CD4-positive, alpha-beta memory T cell (primary cell): Measurements from ENCODE around the gene TSHZ2. TPM values are rescaled to one million over a fixed set of nuclear protein-coding genes. Genes with fewer than 3 reads are reported as not detected.

ENCODE experiments used
- CTCF ChIA-PET: fragments of 350-600 bp; sonication (Branson Sonifier 250); formaldehyde crosslinking; loops from one replicate; lab custom pipeline; 2021; ENCODE audit warnings: inconsistent platforms; ENCODE audit not compliant: partially characterized antibody; lab: Charles Lee
- POLR2A ChIA-PET: fragments of 350-600 bp; sonication (Branson Sonifier 250); formaldehyde crosslinking; loops from one replicate; lab custom pipeline; 2021; ENCODE audit not compliant: partially characterized antibody; lab: Charles Lee
- DNase-seq, 5 donors: peaks; one replicate each; pipeline versions ENCODE4 v3.0.0 to v3.0.0-alpha.2; 2020 to 2022; ENCODE audit warnings: mixed read lengths in 1 of 5
- H3K27ac ChIP-seq: one replicate; pipeline ENCODE4 v1.7.0; 2013; ENCODE audit warnings: low read depth, low read length
- H3K27me3 ChIP-seq: 2 replicates; pipeline ENCODE4 v1.7.0; 2013; ENCODE audit warnings: mild to moderate bottlenecking, low read length, moderate library complexity; ENCODE audit not compliant: insufficient read depth
- H3K36me3 ChIP-seq: 2 replicates; pipeline ENCODE4 v1.7.0; 2013; ENCODE audit warnings: mild to moderate bottlenecking, low read length, moderate library complexity; ENCODE audit not compliant: insufficient read depth
- H3K4me1 ChIP-seq: 2 replicates; pipeline ENCODE4 v1.7.0; 2013; ENCODE audit warnings: mild to moderate bottlenecking, low read length, moderate library complexity; ENCODE audit not compliant: insufficient read depth
- H3K4me3 ChIP-seq, 2 donors: one replicate each; pipeline ENCODE4 v1.7.0; 2013; ENCODE audit warnings: low read length in 2 of 2, mild to moderate bottlenecking in 1 of 2
- H3K9me3 ChIP-seq, 2 donors: one replicate each; pipeline ENCODE4 v1.7.0; 2013; ENCODE audit warnings: low read length in 2 of 2, control low read depth in 1 of 2; ENCODE audit not compliant: control insufficient read depth in 1 of 2
- H3K27ac Mint-ChIP-seq, 7 donors: one replicate each; pipeline ENCODE4 v1.8.0; 2020 to 2021; ENCODE audit warnings: mixed read lengths in 7 of 7, mild to moderate bottlenecking in 6 of 7, inconsistent platforms in 3 of 7, moderate library complexity in 3 of 7
- H3K27me3 Mint-ChIP-seq, 2 donors: one replicate each; pipeline ENCODE4 v1.8.0; 2020 to 2021; ENCODE audit warnings: mixed read lengths in 2 of 2
- H3K36me3 Mint-ChIP-seq, 2 donors: one replicate each; pipeline ENCODE4 v1.8.0; 2020 to 2021; ENCODE audit warnings: mixed read lengths in 2 of 2, inconsistent platforms in 1 of 2, mild to moderate bottlenecking in 1 of 2
- H3K4me1 Mint-ChIP-seq, 4 donors: one replicate each; pipeline ENCODE4 v1.8.0; 2020 to 2021; ENCODE audit warnings: mixed read lengths in 4 of 4, mild to moderate bottlenecking in 1 of 4
- H3K4me3 Mint-ChIP-seq, 8 donors: one replicate each; pipeline ENCODE4 v1.8.0; 2020 to 2021; ENCODE audit warnings: mixed read lengths in 8 of 8, mild to moderate bottlenecking in 7 of 8, moderate library complexity in 6 of 8, inconsistent platforms in 3 of 8
- H3K9me3 Mint-ChIP-seq, 8 donors: one replicate each; pipeline ENCODE4 v1.8.0; 2020 to 2021; ENCODE audit warnings: mixed read lengths in 8 of 8, mild to moderate bottlenecking in 5 of 8, inconsistent platforms in 3 of 8, moderate library complexity in 1 of 8
- intact Hi-C: fragments of 100-400 bp; cut with micrococcal nuclease; formaldehyde crosslinking; loops from one replicate; pipeline ENCODE4 v1.15.1; 2023
- polyA plus RNA-seq, 2 donors: library from polyadenylated mRNA; unstranded; fragments of 300-500 nt; fragmentation: Illumina TruSeq; gene quantifications; one replicate each; pipeline ENCODE4 v1.2.3, GENCODE V29; 2021
- total RNA-seq, 2 experiments: library from RNA; stranded (reverse); gene quantifications; one replicate each; pipeline ENCODE4 v1.2.3, GENCODE V29; 2021

The TSHZ2 gene
- total and polyA plus RNA-seq, 4 experiments from 2014 or later = 2.3 to 31.8 (median 17.1) TPM

- POLR2A ChIA-PET = no interaction called here
- Histone ChIP-seq H3K27me3 (no peaks in the 10 kb centered on the region), H3K27ac (no peak overlapping the region), H3K4me1 (no peaks in the 10 kb centered on the region), H3K36me3 (no peaks in the 10 kb centered on the region), H3K9me3 (no peaks in the 10 kb centered on the region), H3K4me3 (no peak overlapping the region)
- CTCF ChIA-PET = no interaction called here
- Mint-ChIP-seq H3K27me3 (peaks cover 0 to 6% of the 10 kb centered on the region in 2 donors), H3K9me3 (no peaks in the 10 kb centered on the region), H3K36me3 (no peaks in the 10 kb centered on the region), H3K4me3 (no peak overlapping the region), H3K4me1 (peaks cover 0 to 2% (median under 1%) of the 10 kb centered on the region in 4 donors), H3K27ac (peak overlapping the region in 1 of 7 donors; percentile 38)
- no peak for DNase-seq
- intact Hi-C loops = no loop called here
Observed at GRCh38 chr20:53222416-53222815, 250.3 kb downstream of the TSHZ2 start.

GRCh38 chr20:53222932-53223331 lies 250.8 kb downstream of the TSHZ2 start:
- H3K4me3 Mint-ChIP-seq = no peak overlapping the region
- ChIA-PET CTCF (no interaction called here), POLR2A (no interaction called here)
- no peaks in the 10 kb centered on the region for H3K36me3 Mint-ChIP-seq
- H3K9me3 Mint-ChIP-seq = no peaks in the 10 kb centered on the region
- no peak overlapping the region for H3K27ac ChIP-seq
- DNase-seq = no peak
- peaks cover 0 to 6% of the 10 kb centered on the region in 2 donors for H3K27me3 Mint-ChIP-seq
- H3K4me1 Mint-ChIP-seq = peaks cover 0 to 2% (median under 1%) of the 10 kb centered on the region in 4 donors
- intact Hi-C loops = no loop called here
- no peaks in the 10 kb centered on the region for H3K9me3 ChIP-seq
- H3K27ac Mint-ChIP-seq = no peak overlapping the region
- H3K36me3 ChIP-seq = no peaks in the 10 kb centered on the region
- no peaks in the 10 kb centered on the region for H3K4me1 ChIP-seq
- no peaks in the 10 kb centered on the region for H3K27me3 ChIP-seq
- H3K4me3 ChIP-seq = no peak overlapping the region

GRCh38 chr20:53223626-53224172 lies 251.5 kb downstream of the TSHZ2 start:
- Histone ChIP-seq H3K36me3 (no peaks in the 10 kb centered on the region), H3K9me3 (no peaks in the 10 kb centered on the region), H3K27ac (no peak overlapping the region), H3K4me3 (no peak overlapping the region), H3K27me3 (no peaks in the 10 kb centered on the region), H3K4me1 (no peaks in the 10 kb centered on the region)
- ChIA-PET CTCF (interaction anchor here (0.9 kb wide), 1 partner anchor 716 kb away, joined by 3 read pairs; no protein-coding TSS in a partner anchor), POLR2A (no interaction called here)
- no peak overlapping the region for H3K27ac Mint-ChIP-seq
- no peaks in the 10 kb centered on the region for H3K36me3 Mint-ChIP-seq
- no peak overlapping the region for H3K4me3 Mint-ChIP-seq
- intact Hi-C loops = no loop called here
- H3K27me3 Mint-ChIP-seq = peaks cover 0 to 6% of the 10 kb centered on the region in 2 donors
- peaks cover 0 to 2% (median under 1%) of the 10 kb centered on the region in 4 donors for H3K4me1 Mint-ChIP-seq
- DNase-seq = no peak
- no peaks in the 10 kb centered on the region for H3K9me3 Mint-ChIP-seq

- H3K9me3 Mint-ChIP-seq = no peaks in the 10 kb centered on the region
- ChIA-PET POLR2A (no interaction called here), CTCF (no interaction called here)
- H3K4me3 ChIP-seq = no peak overlapping the region
- H3K9me3 ChIP-seq = no peaks in the 10 kb centered on the region
- peaks cover 0 to 2% (median under 1%) of the 10 kb centered on the region in 4 donors for H3K4me1 Mint-ChIP-seq
- H3K36me3 ChIP-seq = no peaks in the 10 kb centered on the region
- no peak overlapping the region for H3K4me3 Mint-ChIP-seq
- H3K36me3 Mint-ChIP-seq = no peaks in the 10 kb centered on the region
- H3K27ac Mint-ChIP-seq = no peak overlapping the region
- H3K27ac ChIP-seq = no peak overlapping the region
- H3K27me3 Mint-ChIP-seq = peaks cover 0 to 9% of the 10 kb centered on the region in 2 donors
- intact Hi-C loops = no loop called here
- H3K4me1 ChIP-seq = no peaks in the 10 kb centered on the region
- DNase-seq = no peak
- no peaks in the 10 kb centered on the region for H3K27me3 ChIP-seq
Observed at GRCh38 chr20:53224851-53225250, 252.7 kb downstream of the TSHZ2 start.

GRCh38 chr20:53226826-53227225 lies 254.7 kb downstream of the TSHZ2 start:
- H3K36me3 Mint-ChIP-seq = no peaks in the 10 kb centered on the region

GRCh38 chr20:53227523-53227922 lies 255.4 kb downstream of the TSHZ2 start:
- Histone ChIP-seq H3K36me3 (no peaks in the 10 kb centered on the region), H3K4me1 (no peaks in the 10 kb centered on the region), H3K27me3 (no peaks in the 10 kb centered on the region), H3K27ac (no peak overlapping the region), H3K4me3 (no peak overlapping the region), H3K9me3 (no peaks in the 10 kb centered on the region)
- no peak for DNase-seq
- Mint-ChIP-seq H3K9me3 (no peaks in the 10 kb centered on the region), H3K27me3 (peaks cover 2 to 12% of the 10 kb centered on the region in 2 donors), H3K27ac (peak overlapping the region in 1 of 7 donors; percentile 23), H3K4me1 (peaks cover 0 to 2% (median under 1%) of the 10 kb centered on the region in 4 donors), H3K4me3 (no peak overlapping the region), H3K36me3 (no peaks in the 10 kb centered on the region)
- POLR2A ChIA-PET = no interaction called here
- CTCF ChIA-PET = interaction anchor here (0.7 kb wide), 1 partner anchor 25 kb away, joined by 4 read pairs; no protein-coding TSS in a partner anchor
- intact Hi-C loops = no loop called here

More at GRCh38 chr20:53226826-53227225, 254.7 kb downstream of the TSHZ2 start:
- peaks cover 2 to 12% of the 10 kb centered on the region in 2 donors for H3K27me3 Mint-ChIP-seq
- POLR2A ChIA-PET = no interaction called here
- intact Hi-C loops = no loop called here
- Histone ChIP-seq H3K4me1 (no peaks in the 10 kb centered on the region), H3K27ac (no peak overlapping the region), H3K4me3 (no peak overlapping the region), H3K36me3 (no peaks in the 10 kb centered on the region), H3K27me3 (no peaks in the 10 kb centered on the region), H3K9me3 (no peaks in the 10 kb centered on the region)
- H3K4me3 Mint-ChIP-seq = no peak overlapping the region
- H3K4me1 Mint-ChIP-seq = peaks cover 0 to 2% (median under 1%) of the 10 kb centered on the region in 4 donors
- DNase-seq = no peak
- CTCF ChIA-PET = interaction anchor here (1.7 kb wide), 1 partner anchor 11 kb away, joined by 8 read pairs; no protein-coding TSS in a partner anchor
- no peaks in the 10 kb centered on the region for H3K9me3 Mint-ChIP-seq
- no peak overlapping the region for H3K27ac Mint-ChIP-seq

GRCh38 chr20:53231061-53231460 lies 258.9 kb downstream of the TSHZ2 start:
- Mint-ChIP-seq H3K4me3 (no peak overlapping the region), H3K4me1 (peaks cover 0 to 2% (median under 1%) of the 10 kb centered on the region in 4 donors), H3K27me3 (peaks cover 4 to 11% of the 10 kb centered on the region in 2 donors), H3K9me3 (peaks cover 0 to 8% (median 0%) of the 10 kb centered on the region in 8 donors), H3K36me3 (peaks cover 0 to 6% of the 10 kb centered on the region in 2 donors), H3K27ac (no peak overlapping the region)
- intact Hi-C loops = no loop called here
- no peak overlapping the region for H3K4me3 ChIP-seq
- ChIA-PET POLR2A (no interaction called here), CTCF (no interaction called here)
- no peak for DNase-seq
- H3K4me1 ChIP-seq = no peaks in the 10 kb centered on the region
- no peaks in the 10 kb centered on the region for H3K27me3 ChIP-seq
- H3K9me3 ChIP-seq = no peaks in the 10 kb centered on the region
- H3K36me3 ChIP-seq = no peaks in the 10 kb centered on the region
- H3K27ac ChIP-seq = no peak overlapping the region
